Common myeloid progenitor, CD34-positive (primary cell): ENCODE measurements around the gene SEC14L6. TPM values are rescaled to one million over a fixed set of nuclear protein-coding genes. Genes with fewer than 3 reads are reported as not detected.
"Not testable (repeated sequence)": the region's sequence is repeated elsewhere in the genome, so short reads cannot be mapped to it uniquely, and the experiment has no call there.

Experiments
- CTCF ChIA-PET: fragments of 350-600 bp; sonication (Branson Sonifier 250); formaldehyde crosslinking; loops from one replicate; lab custom pipeline; 2021; ENCODE audit warnings: antibody characterized with exemption; lab: Charles Lee
- POLR2A ChIA-PET: fragments of 350-600 bp; sonication (Branson Sonifier 250); formaldehyde crosslinking; loops from one replicate; lab custom pipeline; 2021; ENCODE audit warnings: antibody characterized with exemption; lab: Charles Lee
- DNase-seq, 3 donors: peaks; one replicate each; pipeline versions ENCODE4 v3.0.0 to v3.0.0-alpha.2; 2013
- H3K27ac ChIP-seq, 2 experiments: 1 replicate in 1 of 2; 2 replicates in 1 of 2; pipeline ENCODE4 v1.7.0; 2013; ENCODE audit warnings: inconsistent platforms in 2 of 2, low read length in 2 of 2, mild to moderate bottlenecking in 2 of 2, low read depth in 1 of 2, moderate library complexity in 1 of 2; ENCODE audit not compliant: severe bottlenecking in 2 of 2, insufficient read depth in 1 of 2, poor library complexity in 1 of 2
- H3K27me3 ChIP-seq, 5 experiments: replicated peaks in 2 of 5; 1 replicate in 3 of 5; 2 replicates in 2 of 5; pipeline versions ENCODE4 v1.6.1 to v1.7.0; 2013; ENCODE audit warnings: low read length in 4 of 5, mild to moderate bottlenecking in 2 of 5, moderate library complexity in 2 of 5, inconsistent platforms in 1 of 5; ENCODE audit not compliant: insufficient read depth in 5 of 5, control insufficient read depth in 4 of 5
- H3K36me3 ChIP-seq, 4 experiments: 1 replicate in 2 of 4; 2 replicates in 2 of 4; pipeline versions ENCODE4 v1.6.1 to v1.7.0; 2013; ENCODE audit warnings: low read length in 3 of 4, control low read depth in 1 of 4, mild to moderate bottlenecking in 1 of 4; ENCODE audit not compliant: control insufficient read depth in 4 of 4, insufficient read depth in 4 of 4
- H3K4me1 ChIP-seq, 4 experiments: 1 replicate in 3 of 4; 2 replicates in 1 of 4; pipeline versions ENCODE4 v1.6.1 to v1.7.1; 2013; ENCODE audit warnings: low read length in 3 of 4, mild to moderate bottlenecking in 3 of 4, control low read depth in 1 of 4, inconsistent platforms in 1 of 4, moderate library complexity in 1 of 4; ENCODE audit not compliant: control insufficient read depth in 4 of 4, insufficient read depth in 4 of 4; ENCODE audit errors: control extremely low read depth in 1 of 4
- H3K4me3 ChIP-seq, 7 experiments: 1 replicate in 4 of 7; 2 replicates in 3 of 7; pipeline versions ENCODE4 v1.5.1 to v1.7.0; 2013; ENCODE audit warnings: mild to moderate bottlenecking in 7 of 7, low read length in 6 of 7, moderate library complexity in 6 of 7, inconsistent platforms in 2 of 7, low read depth in 2 of 7, control low read depth in 1 of 7; ENCODE audit not compliant: insufficient read depth in 4 of 7, control insufficient read depth in 1 of 7; ENCODE audit errors: extremely low read depth in 1 of 7
- H3K9me3 ChIP-seq, 5 experiments: 1 replicate in 4 of 5; 2 replicates in 1 of 5; pipeline versions ENCODE4 v1.6.1 to v1.7.1; 2013; ENCODE audit warnings: low read length in 4 of 5, mild to moderate bottlenecking in 2 of 5, inconsistent platforms in 1 of 5, low read depth in 1 of 5, moderate library complexity in 1 of 5; ENCODE audit not compliant: control insufficient read depth in 4 of 5, insufficient read depth in 2 of 5; ENCODE audit errors: control extremely low read depth in 1 of 5
- WGBS: methylation state at CpG from one replicate; pipeline ENCODE4 v1.1.5; 2013; ENCODE audit not compliant: insufficient coverage; 5-methylcytosine and 5-hydroxymethylcytosine counted together
- polyA plus RNA-seq: library from polyadenylated mRNA; unstranded; fragments of 120-200 nt; gene quantifications from one replicate; pipeline ENCODE4 v1.2.1, GENCODE V29; 2013

The SEC14L6 gene
- 0.03 TPM for polyA plus RNA-seq

DNA sequence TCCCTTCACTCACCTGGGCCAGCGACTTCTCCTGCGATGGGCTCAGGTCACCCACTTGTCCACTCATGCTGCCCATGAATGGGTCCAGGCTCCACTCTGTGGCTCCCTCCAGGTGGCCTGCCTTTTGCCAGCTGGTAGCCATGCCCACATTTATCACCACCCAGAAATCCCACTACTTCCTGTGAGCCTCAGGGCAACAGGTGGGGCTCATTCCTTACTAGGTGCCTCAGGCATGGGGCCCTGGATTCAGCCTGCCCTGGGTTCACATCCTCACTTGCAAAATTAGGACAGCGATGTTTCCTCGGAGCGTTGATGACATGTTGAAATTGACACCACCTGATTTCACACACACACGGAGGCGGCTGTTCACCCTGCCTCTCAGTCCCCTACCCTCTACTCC lies at the start of gene SEC14L6:
SEC14L6 (minus strand) TSS at position 126 of the 400 bp plus-strand sequence; CDS start at position 67, 59 bp downstream.
- Histone ChIP-seq H3K4me3 (no peak within 1 kb of the TSS), H3K27ac (no peak within 1 kb of the TSS), H3K27me3 (peaks cover 0 to 29% (median 15%) of the 10 kb centered on the region in 5 experiments), H3K4me1 (peaks cover 0 to 10% (median 5%) of the 10 kb centered on the region in 4 experiments), H3K36me3 (no peaks in the 10 kb centered on the region), H3K9me3 (no peaks in the 10 kb centered on the region)
- ChIA-PET CTCF (interaction anchor here (0.6 kb wide), 1 partner anchor 695 kb away, joined by 3 read pairs; no protein-coding TSS in a partner anchor), POLR2A (no interaction called here)
- DNase-seq, result no peak
- 97% methylated on average over 6 of the region's 7 CpGs for WGBS

DNA sequence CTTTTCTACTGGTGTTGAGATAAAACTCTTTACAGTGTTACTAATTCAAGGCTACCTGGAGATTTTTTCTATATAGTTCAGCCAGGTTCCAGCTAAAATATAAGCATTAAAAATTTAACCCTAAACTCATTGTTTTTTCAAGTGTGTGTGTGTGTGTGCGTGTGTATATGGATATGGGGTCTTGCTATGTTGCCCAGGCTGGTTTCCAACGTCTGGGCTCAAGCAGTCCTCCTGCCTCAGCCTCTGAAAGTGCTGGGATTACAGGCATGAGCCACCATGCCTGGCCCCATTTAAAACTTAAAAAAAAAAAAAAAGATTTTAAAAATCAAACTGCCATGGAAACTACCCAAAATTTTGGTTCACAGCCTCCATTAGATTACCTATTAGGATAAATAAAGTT lies 49.7 kb upstream of the SEC14L6 start:
- H3K4me1 ChIP-seq, result peaks cover 3 to 5% (median 5%) of the 10 kb centered on the region in 4 experiments
- no CpG with 5 or more reads among the region's 2 CpGs for WGBS
- H3K4me3 ChIP-seq, result no peak overlapping the region
- no peaks in the 10 kb centered on the region for H3K36me3 ChIP-seq
- ChIA-PET POLR2A (no interaction called here), CTCF (interaction anchor here (0.8 to 2.6 kb wide), 3 partner anchors 8 to 37 kb away, joined by 3 to 8 read pairs (median 3); partner anchors contain the start of gene TCN2)
- peaks cover 0 to 2% (median 0%) of the 10 kb centered on the region in 5 experiments for H3K27me3 ChIP-seq
- DNase-seq, result no peak
- no peaks in the 10 kb centered on the region for H3K9me3 ChIP-seq
- no peak overlapping the region for H3K27ac ChIP-seq

DNA sequence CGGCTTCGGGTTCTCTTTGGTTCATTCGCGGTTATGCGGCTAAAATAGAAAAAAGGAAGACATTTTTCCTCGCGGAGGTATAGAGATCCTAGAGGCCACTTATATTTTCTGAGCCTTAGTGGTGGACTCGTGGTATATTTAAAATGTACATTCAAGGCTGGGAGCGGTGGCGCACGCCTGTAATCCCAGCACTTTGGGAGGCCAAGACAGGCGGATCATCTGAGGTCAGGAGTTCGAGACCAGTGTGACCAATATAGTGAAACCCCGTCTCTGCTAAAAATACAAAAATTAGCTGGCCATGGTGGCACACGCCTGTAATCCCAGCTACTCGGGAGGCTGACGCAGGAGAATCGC lies 45.8 kb upstream of the SEC14L6 start:
- POLR2A ChIA-PET, result interaction anchor here (1.0 kb wide), 1 partner anchor 16 kb away, joined by 5 read pairs; no protein-coding TSS in a partner anchor
- peak overlapping the region in 3 of 7 experiments; percentile 21 to 95 (median 49) for H3K4me3 ChIP-seq
- DNase-seq, H3K9me3 ChIP-seq, H3K27me3 ChIP-seq: not testable (repeated sequence)
- H3K27ac ChIP-seq, result peak overlapping the region in 1 of 2 experiments; percentile 97
- peaks cover 13 to 18% (median 15%) of the 10 kb centered on the region in 4 experiments for H3K4me1 ChIP-seq
- H3K36me3 ChIP-seq, result peaks cover 4 to 22% (median 16%) of the 10 kb centered on the region in 4 experiments
- CTCF ChIA-PET, result interaction anchor here (1.0 to 1.7 kb wide), 3 partner anchors 8 to 17 kb away, joined by 3 to 4 read pairs (median 3); no protein-coding TSS in a partner anchor
- 37% methylated on average over 15 of the region's 18 CpGs for WGBS

DNA sequence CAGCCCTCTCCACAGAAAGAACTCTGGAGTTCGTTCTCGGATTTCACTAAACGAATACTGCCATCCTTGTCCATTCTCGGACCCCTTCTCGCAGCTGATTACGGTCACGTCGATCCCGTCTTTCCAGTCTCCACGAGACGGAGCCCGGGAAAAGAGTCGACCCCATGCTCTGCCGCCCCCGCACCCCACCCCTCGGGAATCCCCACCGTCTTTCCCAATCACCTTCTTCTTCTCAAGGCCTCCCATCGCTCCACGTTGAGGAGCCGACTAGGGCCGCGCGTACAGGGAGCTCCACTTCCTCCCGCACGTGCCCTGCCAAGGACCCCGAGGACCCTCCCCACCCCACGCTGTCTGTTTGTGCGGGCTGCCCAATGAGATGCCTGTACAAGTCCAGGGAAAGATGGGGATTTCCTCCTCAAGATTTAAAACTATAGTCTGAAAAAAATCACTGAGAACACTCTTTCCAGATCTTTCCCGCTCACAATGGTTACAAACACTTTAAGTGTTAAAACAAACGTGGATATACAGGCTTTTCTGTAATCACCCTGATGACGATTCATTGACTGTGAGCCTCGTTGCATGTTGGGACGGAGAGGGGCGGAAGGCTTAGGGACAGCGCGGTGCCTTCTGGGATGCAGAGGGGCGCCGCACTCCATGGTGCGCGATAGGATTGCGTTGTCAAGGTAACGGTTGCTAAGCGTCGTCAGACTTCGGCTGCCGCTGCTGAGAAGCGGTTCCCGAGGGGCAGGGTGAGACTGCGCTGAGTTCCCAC lies 45.2 kb upstream of the SEC14L6 start, which contains the start of gene PES1:
PES1 (minus strand) TSS at position 323 of the 772 bp plus-strand sequence; CDS start at position 246, 77 bp downstream.
- Histone ChIP-seq H3K4me3 (peak within 1 kb of the TSS; percentile 64 to 99 (median 84)), H3K27me3 (peaks cover 0 to 2% (median 0%) of the 10 kb centered on the region in 5 experiments), H3K4me1 (peaks cover 13 to 18% (median 15%) of the 10 kb centered on the region in 4 experiments), H3K27ac (peak within 1 kb of the TSS; percentile 93 to 97), H3K9me3 (no peaks in the 10 kb centered on the region), H3K36me3 (peaks cover 9 to 28% (median 20%) of the 10 kb centered on the region in 4 experiments)
- POLR2A ChIA-PET, result interaction anchor here (0.6 to 1.0 kb wide), 3 partner anchors 16 to 215 kb away, joined by 4 to 5 read pairs (median 5); no protein-coding TSS in a partner anchor
- WGBS, result under 1% methylated on average over 38 of the region's 49 CpGs
- DNase-seq, result peak; percentile 99 to 100 (median 99)
- CTCF ChIA-PET, result interaction anchor here (1.0 to 2.0 kb wide), 3 partner anchors 9 to 13 kb away, joined by 3 to 7 read pairs (median 4); no protein-coding TSS in a partner anchor

DNA sequence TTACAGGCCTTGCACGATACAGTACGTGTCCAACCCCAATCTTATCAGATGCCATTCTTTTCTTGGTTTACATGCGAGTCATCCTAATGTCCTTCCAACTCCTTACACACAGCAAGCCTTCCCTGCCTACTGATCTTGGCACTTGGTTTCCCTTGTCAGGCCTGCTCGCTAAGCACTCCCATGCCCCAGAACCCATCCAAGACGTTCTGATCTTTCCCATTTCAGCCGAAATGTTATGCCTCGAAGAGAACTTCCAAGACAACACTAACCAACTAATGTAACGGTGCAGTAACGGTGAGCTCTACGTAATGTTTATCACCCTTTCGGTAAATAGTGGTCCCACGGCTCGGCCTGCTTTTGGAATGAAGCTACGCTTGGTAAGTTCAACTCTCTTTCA lies 44.6 kb upstream of the SEC14L6 start:
- Histone ChIP-seq H3K27ac (peak overlapping the region; percentile 93 to 97), H3K9me3 (no peaks in the 10 kb centered on the region), H3K27me3 (peaks cover 0 to 2% (median 0%) of the 10 kb centered on the region in 5 experiments), H3K4me3 (peak overlapping the region; percentile 64 to 99 (median 84)), H3K36me3 (peaks cover 11 to 34% (median 25%) of the 10 kb centered on the region in 4 experiments), H3K4me1 (peaks cover 13 to 18% (median 15%) of the 10 kb centered on the region in 4 experiments)
- ChIA-PET POLR2A (interaction anchor here (0.6 to 1.0 kb wide), 3 partner anchors 17 to 215 kb away, joined by 4 to 5 read pairs (median 5); no protein-coding TSS in a partner anchor), CTCF (interaction anchor here (1.7 to 2.0 kb wide), 2 partner anchors 10 to 13 kb away, joined by 4 to 7 read pairs; no protein-coding TSS in a partner anchor)
- 7% methylated on average over 14 of the region's 14 CpGs for whole genome bisulfite sequencing
- DNase-seq, result peak in 1 of 3 donors; percentile 32

DNA sequence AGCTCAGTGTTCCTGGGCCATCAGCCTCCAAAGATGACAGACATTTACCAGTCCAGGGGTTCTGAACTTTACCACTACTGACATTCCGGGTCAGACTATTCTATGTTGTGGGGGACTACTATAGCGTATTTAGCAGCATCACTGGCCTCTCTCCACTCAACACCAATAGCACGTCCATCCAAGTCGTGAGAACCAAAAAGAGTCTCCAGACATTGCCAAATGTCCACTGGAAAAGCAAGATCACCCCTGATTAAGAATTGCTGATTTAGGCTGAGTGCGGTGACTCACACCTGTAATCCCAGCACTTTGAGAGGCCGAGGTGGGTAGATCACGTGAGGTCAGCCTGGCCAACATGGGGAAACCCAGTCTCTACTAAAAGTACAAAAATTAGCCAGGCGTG lies 39.9 kb upstream of the SEC14L6 start:
- Histone ChIP-seq H3K9me3 (no peaks in the 10 kb centered on the region), H3K27ac (no peak overlapping the region), H3K4me1 (peaks cover 10 to 15% (median 13%) of the 10 kb centered on the region in 4 experiments), H3K36me3 (peaks cover 25 to 81% (median 67%) of the 10 kb centered on the region in 4 experiments), H3K27me3 (no peaks in the 10 kb centered on the region), H3K4me3 (no peak overlapping the region)
- ChIA-PET POLR2A (no interaction called here), CTCF (no interaction called here)
- WGBS, result 97% methylated on average over 8 of the region's 8 CpGs
- no peak for DNase-seq
